ENCODE results near the gene ASB3.

GRCh38 chr2:53646788-53647187 lies 140.0 kb downstream of the ASB3 start:
- TF ChIP-seq CTCF (IDR thresholded peaks at IDR 0.05 in 2 of 3, conservative IDR thresholded peaks at IDR 0.05 in 1 of 3; ENCODE audit: insufficient read depth in 2 of 3, low read depth in 1 of 3, low read length in 3 of 3): no peak
- TF ChIP-seq LCOR (CRISPR knock-in tag; IDR thresholded peaks at IDR 0.05): no peak
- TF ChIP-seq POLR2A (conservative IDR thresholded peaks at IDR 0.05): no peak
- TF ChIP-seq CREB5 (CRISPR knock-in tag; IDR thresholded peaks at IDR 0.05): no peak
